ENCODE results near the gene TLE2.
A peak's percentile ranks its signal among the peaks of the same experiment; 100 is the strongest.

TLE2 gene

DNA sequence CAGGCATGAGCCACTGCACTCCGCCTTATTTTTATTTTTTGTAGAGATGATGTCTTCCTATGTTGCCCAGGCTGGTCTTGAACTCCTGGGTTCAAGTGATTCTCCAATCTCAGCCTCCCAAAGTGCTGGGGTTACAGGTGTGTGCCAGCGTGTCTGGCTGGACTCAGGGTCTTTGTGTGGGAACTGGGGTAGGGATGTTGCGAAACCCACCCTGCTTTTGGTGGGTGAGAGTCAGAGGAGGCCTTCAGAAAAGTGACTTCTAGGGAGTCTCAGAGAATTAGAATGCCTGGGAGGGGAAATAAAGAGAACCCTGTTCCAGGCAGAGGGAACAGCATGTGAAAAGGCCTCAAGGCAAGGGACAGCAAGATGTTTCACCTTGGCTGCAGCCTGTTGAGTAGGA lies 20.0 kb upstream of the TLE2 start:
- TF ChIP-seq, protein P1, sequence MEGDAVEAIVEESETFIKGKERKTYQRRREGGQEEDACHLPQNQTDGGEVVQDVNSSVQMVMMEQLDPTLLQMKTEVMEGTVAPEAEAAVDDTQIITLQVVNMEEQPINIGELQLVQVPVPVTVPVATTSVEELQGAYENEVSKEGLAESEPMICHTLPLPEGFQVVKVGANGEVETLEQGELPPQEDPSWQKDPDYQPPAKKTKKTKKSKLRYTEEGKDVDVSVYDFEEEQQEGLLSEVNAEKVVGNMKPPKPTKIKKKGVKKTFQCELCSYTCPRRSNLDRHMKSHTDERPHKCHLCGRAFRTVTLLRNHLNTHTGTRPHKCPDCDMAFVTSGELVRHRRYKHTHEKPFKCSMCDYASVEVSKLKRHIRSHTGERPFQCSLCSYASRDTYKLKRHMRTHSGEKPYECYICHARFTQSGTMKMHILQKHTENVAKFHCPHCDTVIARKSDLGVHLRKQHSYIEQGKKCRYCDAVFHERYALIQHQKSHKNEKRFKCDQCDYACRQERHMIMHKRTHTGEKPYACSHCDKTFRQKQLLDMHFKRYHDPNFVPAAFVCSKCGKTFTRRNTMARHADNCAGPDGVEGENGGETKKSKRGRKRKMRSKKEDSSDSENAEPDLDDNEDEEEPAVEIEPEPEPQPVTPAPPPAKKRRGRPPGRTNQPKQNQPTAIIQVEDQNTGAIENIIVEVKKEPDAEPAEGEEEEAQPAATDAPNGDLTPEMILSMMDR (IDR thresholded peaks at IDR 0.05; ENCODE audit: extremely low read depth, insufficient read depth, missing control alignments), result no peak
- in situ Hi-C loops (cut with MboI; ENCODE audit: low pct_unique_long_range_greater_than_20kb, low sequenced_read_pairs, unreplicated experiment), result no loop called here

DNA sequence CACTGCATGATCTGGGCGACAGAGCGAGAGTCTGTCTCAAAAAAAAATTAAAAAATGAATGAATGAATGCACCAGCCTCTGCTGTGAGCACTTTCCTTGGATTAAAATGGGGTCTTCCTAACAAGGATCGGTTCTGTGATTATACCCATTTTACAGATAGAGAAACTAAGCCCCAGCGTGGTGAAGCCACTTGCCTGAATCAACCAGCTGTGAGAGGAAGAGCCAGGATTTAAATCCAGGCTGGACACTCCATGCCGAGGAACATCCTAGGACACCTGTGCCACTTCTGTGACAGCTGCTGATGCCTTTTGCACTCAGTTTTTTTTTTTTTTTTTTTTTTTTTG lies 19.1 kb upstream of the TLE2 start:
- no peak for DNase-seq (ENCODE audit: low spot score)
- in situ Hi-C loops (cut with MboI; ENCODE audit: low pct_unique_long_range_greater_than_20kb, low sequenced_read_pairs, unreplicated experiment), result no loop called here

More for the DNA sequence above, 20.0 kb upstream of the TLE2 start:
- DNase-seq (ENCODE audit: low spot score), result no peak

DNA sequence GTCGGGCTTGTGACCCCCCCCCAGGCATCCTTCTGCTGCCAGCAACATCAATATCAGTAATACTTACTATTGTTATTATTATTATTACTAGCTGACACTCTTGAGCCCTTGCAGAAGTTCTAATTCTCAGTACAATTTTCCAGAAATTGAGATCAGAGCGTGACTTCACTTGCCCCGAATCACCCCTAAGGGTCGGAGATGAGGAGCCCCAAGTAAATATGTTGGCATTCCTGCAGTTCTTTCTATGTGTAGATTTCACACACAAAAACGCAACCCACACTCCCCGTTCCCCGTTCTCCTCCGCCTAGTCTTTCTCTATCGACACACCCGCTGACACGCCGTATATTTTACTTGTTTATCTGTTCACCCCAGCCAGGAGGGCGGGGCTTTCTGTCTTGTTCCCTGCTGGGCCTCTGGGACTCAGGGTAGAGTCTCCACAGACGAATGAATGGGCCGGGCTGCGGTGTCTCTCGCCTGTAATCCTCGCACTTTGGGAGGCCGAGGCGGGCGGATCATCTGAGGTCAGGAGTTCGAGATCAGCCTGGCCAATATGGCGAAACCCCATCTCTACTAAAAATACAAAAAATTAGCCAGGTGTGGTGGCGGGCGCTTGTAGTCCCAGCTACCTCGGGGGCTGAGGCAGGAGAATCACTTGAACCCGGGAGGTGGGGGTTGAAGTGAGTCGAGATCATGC lies 18.6 kb upstream of the TLE2 start:
- DNase-seq (ENCODE audit: low spot score), result peak; percentile 69
- TF ChIP-seq, protein P1 (IDR thresholded peaks at IDR 0.05; ENCODE audit: extremely low read depth, insufficient read depth, missing control alignments), result no peak
- in situ Hi-C loops (cut with MboI; ENCODE audit: low pct_unique_long_range_greater_than_20kb, low sequenced_read_pairs, unreplicated experiment), result no loop called here

More for the DNA sequence above, 19.1 kb upstream of the TLE2 start:
- TF ChIP-seq, protein P1 (IDR thresholded peaks at IDR 0.05; ENCODE audit: extremely low read depth, insufficient read depth, missing control alignments), result no peak

DNA sequence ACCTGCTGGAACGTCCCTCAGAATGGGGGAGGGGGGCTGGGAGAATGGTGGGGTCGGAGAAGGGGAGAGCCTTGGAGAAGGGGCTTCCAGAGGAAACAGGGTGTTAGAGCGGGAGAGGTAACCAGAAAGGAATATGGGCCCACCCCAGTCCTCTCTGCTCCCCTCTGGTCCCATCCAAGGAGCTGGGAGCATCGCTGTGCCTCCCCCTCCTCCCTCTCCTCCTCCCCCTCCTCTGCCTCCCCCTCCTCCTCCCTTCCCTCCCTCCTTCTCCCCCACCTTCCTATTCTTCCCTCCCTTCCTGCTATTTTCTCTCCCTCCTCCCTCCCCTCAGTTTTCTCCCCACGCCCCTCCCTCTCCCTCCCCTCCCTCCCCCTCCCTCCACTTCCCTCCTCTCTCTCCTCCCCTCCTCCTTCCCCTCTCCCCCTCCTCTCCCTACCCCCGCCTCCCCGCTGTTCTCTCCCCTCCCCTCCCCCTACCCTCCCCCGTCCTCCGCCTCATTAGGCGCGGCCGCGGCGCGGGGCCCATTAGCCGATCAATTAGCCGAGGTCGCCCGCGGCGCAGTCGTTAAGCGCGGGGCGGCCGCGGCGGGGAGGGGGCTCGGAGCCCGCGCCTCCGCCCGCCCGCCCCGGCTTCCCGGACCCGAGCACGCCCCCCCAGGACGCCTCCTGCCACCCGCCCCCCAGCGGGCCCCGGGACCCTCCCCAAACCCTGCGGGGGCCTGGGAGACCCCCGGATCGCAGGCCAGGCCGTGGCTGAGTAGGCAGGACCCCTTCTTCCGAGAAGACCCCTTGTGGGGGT lies 17.8 kb upstream of the TLE2 start:
- in situ Hi-C loops (cut with MboI; ENCODE audit: low pct_unique_long_range_greater_than_20kb, low sequenced_read_pairs, unreplicated experiment), result no loop called here
- TF ChIP-seq, protein P1 (IDR thresholded peaks at IDR 0.05; ENCODE audit: extremely low read depth, insufficient read depth, missing control alignments), result no peak
- no peak for DNase-seq (ENCODE audit: low spot score)

DNA sequence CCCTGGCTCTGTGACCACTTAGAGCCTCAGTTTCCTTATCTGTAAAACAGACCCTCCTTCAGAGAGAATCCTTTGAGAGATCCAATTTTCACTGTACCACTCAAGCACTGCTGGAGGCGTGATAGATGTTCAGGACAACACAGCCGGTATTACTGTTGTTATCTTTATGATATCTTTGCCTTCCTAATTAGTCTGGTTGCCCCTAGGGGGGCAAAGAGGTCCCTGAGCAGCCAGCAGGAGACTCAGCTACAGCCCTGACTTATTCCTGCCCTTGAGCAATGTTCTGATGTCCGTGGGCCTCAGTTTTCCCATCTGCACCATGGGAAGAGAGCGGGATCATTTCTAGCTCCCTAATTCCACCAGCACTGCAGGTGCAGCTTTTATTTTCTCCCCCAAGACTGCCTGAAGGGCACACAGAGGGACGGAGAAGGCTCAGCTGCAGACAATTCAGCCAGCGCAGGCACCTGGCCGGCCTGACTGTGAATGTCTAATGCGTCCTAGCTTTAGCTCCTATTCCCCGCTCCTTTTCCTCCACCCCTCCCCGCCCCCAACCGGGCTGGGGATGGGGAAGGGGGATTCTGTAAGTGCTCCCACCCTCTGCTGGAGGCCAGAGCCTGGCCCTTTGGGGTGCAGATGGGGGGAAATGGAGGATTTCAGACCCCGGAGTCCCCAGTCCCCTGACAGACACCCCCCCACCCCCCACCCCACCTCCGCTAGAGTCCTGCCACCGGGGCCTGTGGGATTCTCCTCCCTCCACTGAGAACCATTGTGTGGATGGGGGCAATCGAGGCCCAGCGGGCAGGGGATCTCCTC lies 17.0 kb upstream of the TLE2 start:
- in situ Hi-C loops (cut with MboI; ENCODE audit: low pct_unique_long_range_greater_than_20kb, low sequenced_read_pairs, unreplicated experiment), result no loop called here
- TF ChIP-seq, protein P1 (IDR thresholded peaks at IDR 0.05; ENCODE audit: extremely low read depth, insufficient read depth, missing control alignments), result no peak
- no peak for DNase-seq (ENCODE audit: low spot score)

DNA sequence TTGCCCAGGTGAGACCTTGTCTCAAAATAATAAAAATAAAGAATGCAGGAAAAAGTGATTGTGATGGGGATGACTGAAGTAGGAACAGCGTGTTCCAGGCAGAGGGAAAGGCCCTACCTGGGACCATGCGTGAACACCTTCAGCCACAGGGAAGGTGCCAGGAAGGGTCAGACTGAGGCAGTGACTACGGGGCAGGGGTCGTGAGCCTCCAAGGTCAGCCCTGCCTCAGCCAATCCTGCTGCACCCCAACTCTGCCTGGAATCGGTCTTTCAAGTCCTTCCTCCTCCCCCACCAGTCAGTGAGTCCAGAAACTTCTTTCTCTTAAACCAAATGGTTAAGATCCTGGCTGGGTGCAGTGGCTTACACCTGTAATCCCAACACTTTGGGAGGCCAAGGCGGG lies 16.1 kb upstream of the TLE2 start:
- TF ChIP-seq, protein P1 (IDR thresholded peaks at IDR 0.05; ENCODE audit: extremely low read depth, insufficient read depth, missing control alignments), result no peak
- in situ Hi-C loops (cut with MboI; ENCODE audit: low pct_unique_long_range_greater_than_20kb, low sequenced_read_pairs, unreplicated experiment), result no loop called here
- DNase-seq (ENCODE audit: low spot score), result no peak
